GM12873 (cell line): ENCODE data around the gene MRPS12.

Experiments
- TF ChIP-seq, protein P1 (sequence below): IDR thresholded peaks from 2 replicates; pipeline ENCODE4 v1.5.1; 2012; ENCODE audit warnings: low read depth, mild to moderate bottlenecking, moderate library complexity, low read length, control low read depth; ENCODE audit not compliant: insufficient read depth; ENCODE audit errors: missing control alignments

Gene MRPS12

GRCh38 chr19:38919837-38920601, 10.7 kb upstream of the MRPS12 start:
- TF ChIP-seq, protein P1, sequence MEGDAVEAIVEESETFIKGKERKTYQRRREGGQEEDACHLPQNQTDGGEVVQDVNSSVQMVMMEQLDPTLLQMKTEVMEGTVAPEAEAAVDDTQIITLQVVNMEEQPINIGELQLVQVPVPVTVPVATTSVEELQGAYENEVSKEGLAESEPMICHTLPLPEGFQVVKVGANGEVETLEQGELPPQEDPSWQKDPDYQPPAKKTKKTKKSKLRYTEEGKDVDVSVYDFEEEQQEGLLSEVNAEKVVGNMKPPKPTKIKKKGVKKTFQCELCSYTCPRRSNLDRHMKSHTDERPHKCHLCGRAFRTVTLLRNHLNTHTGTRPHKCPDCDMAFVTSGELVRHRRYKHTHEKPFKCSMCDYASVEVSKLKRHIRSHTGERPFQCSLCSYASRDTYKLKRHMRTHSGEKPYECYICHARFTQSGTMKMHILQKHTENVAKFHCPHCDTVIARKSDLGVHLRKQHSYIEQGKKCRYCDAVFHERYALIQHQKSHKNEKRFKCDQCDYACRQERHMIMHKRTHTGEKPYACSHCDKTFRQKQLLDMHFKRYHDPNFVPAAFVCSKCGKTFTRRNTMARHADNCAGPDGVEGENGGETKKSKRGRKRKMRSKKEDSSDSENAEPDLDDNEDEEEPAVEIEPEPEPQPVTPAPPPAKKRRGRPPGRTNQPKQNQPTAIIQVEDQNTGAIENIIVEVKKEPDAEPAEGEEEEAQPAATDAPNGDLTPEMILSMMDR = no peak

GRCh38 chr19:38920602-38921419, 9.9 kb upstream of the MRPS12 start:
- TF ChIP-seq, protein P1 = no peak

DNA sequence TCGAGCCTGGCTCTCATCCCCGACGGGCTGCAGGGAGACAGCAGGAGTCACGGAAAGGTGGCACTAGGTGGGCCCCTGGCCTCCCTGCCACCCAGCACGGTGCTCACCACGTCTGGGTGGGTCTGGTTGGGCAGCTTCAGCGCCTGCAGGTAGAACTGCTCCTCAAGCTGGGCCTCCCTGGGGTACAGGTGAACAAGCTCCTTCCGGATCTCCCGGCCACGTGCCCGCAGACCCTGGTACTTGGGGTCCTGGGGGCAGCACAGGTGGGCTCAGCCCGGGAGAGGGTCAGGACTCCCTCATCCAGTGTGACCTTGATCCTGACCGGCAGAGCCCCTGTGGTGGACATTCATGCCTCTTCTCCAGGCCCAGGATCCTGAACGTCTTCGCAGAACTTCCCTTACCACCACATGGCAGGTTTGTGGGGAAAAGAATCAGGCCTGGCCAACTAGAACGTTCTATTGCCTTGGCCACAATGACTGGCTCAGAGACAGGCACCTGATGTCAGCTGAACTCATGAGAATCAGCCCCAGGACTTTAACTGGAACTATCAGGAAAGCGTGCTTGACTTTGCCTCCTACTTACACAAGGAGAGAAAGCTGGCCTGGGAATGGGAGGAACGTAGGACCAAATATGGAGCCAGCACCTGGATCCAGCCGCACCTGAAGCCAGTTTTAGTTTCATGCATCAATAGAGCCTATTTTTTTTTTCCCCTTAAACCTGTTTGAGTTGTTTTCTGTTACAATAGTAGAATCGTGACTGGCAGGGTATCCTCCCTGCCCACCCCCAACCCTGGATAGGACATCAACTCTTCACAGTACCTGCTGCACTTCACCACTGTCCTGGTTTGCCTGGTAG, 9.1 kb upstream of the MRPS12 start:
- TF ChIP-seq, protein P1 = no peak

DNA sequence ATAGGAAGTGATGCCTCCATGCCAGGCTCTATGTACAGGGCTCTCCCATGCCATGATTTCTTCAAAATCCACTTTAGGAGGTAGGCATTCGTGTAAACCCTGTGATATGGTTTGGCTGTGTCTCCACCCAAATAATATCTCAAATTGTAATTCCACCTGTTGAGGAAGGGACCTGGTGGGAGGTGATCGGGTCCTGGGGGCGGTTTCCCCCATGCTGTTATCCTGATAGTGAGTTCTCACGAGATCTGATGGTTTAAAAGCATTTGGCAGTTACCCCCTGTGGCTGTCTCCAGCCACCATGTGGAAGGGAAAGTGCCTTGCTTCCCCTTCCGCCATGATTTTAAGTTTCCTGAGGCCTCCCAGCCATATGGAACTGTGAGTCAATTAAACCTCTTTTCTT, 8.3 kb upstream of the MRPS12 start:
- TF ChIP-seq, protein P1 = no peak

GRCh38 chr19:38924388-38924787, 6.4 kb upstream of the MRPS12 start:
- TF ChIP-seq, protein P1 = no peak

- TF ChIP-seq, protein P1 = no peak
Observed at GRCh38 chr19:38928391-38929001, 2.2 kb upstream of the MRPS12 start.
